ENCODE measurements around the gene DHX15. TPM values are rescaled to one million over a fixed set of nuclear protein-coding genes. Genes with fewer than 3 reads are reported as not detected.
"Not testable (repeated sequence)": the region's sequence is repeated elsewhere in the genome, so short reads cannot be mapped to it uniquely, and the experiment has no call there.

DHX15 gene
- total RNA-seq, 1 donor from 2014 or later, result 181 TPM

GRCh38 chr4:24511371-24512063, 72.8 kb downstream of the DHX15 start:
- FAIRE-seq, result no peak

DNA sequence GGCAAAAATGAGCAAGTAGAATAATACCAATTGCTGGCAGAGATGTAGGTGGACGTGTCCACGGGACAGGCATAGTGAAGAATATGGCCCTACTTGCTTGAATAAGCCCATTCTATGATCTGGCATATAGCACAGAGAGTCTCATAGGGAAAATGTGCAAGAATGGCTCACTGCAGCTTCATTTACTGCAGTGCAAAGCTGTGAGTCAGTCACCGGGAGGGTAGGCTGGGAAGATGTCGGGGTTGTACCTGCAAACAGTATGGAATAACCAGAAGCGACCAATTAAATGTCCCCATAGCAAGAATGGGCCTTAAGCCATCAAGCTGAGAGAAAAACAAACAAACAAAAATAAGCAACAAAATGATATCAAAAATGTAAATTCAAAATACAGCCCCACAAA, 74.3 kb downstream of the DHX15 start:
- Histone ChIP-seq H3K4me3 (ENCODE audit: low read depth, low read length) (no peak overlapping the region), H3K27me3 (ENCODE audit: control insufficient read depth, insufficient read depth, low read length) (no peaks in the 10 kb centered on the region), H3K36me3 (ENCODE audit: control insufficient read depth, insufficient read depth, low read length) (no peaks in the 10 kb centered on the region)
- no peak for TF ChIP-seq CTCF (IDR thresholded peaks at IDR 0.05; ENCODE audit: insufficient read depth, low read length, severe bottlenecking)
- DNase-seq (ENCODE audit: low read depth), result no peak
- FAIRE-seq, result no peak

More at GRCh38 chr4:24511371-24512063, 72.8 kb downstream of the DHX15 start:
- no peak for TF ChIP-seq CTCF (IDR thresholded peaks at IDR 0.05; ENCODE audit: insufficient read depth, low read length, severe bottlenecking)
- Histone ChIP-seq H3K27me3 (ENCODE audit: control insufficient read depth, insufficient read depth, low read length) (no peaks in the 10 kb centered on the region), H3K4me3 (ENCODE audit: low read depth, low read length) (no peak overlapping the region), H3K36me3 (ENCODE audit: control insufficient read depth, insufficient read depth, low read length) (no peaks in the 10 kb centered on the region)
- no peak for DNase-seq (ENCODE audit: low read depth)

- FAIRE-seq, result no peak
- no peaks in the 10 kb centered on the region for H3K27me3 ChIP-seq (ENCODE audit: control insufficient read depth, insufficient read depth, low read length)
- no peak for TF ChIP-seq CTCF (IDR thresholded peaks at IDR 0.05; ENCODE audit: insufficient read depth, low read length, severe bottlenecking)
- DNase-seq (ENCODE audit: low read depth), result no peak
- H3K4me3 ChIP-seq (ENCODE audit: low read depth, low read length), result no peak overlapping the region
- no peaks in the 10 kb centered on the region for H3K36me3 ChIP-seq (ENCODE audit: control insufficient read depth, insufficient read depth, low read length)
Measured at GRCh38 chr4:24508541-24508940, 75.8 kb downstream of the DHX15 start.

DNA sequence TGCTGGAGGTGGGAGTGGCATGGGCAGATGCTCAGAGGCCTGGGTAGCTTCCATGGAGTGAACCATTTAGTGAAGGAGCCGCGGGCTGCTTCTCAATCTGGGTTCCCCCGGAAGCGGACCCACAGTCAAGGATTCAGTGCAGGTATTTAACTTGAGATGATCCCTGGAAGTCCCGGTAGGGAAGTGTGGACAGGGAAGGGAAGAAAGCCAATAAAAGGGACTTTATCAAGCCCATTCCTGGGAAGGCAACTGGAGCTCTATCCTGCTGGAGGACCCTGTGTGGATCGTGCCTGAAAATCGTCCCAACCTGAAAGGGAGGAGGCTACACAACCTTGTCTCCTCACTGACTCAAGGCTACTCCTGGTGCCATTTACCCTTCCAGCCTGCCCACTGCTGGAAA, 76.9 kb downstream of the DHX15 start:
- no peak for TF ChIP-seq CTCF (IDR thresholded peaks at IDR 0.05; ENCODE audit: insufficient read depth, low read length, severe bottlenecking)
- DNase-seq (ENCODE audit: low read depth) (no peak), FAIRE-seq (no peak)
- Histone ChIP-seq H3K4me3 (ENCODE audit: low read depth, low read length) (no peak overlapping the region), H3K36me3 (ENCODE audit: control insufficient read depth, insufficient read depth, low read length) (no peaks in the 10 kb centered on the region), H3K27me3 (ENCODE audit: control insufficient read depth, insufficient read depth, low read length) (no peaks in the 10 kb centered on the region)

DNA sequence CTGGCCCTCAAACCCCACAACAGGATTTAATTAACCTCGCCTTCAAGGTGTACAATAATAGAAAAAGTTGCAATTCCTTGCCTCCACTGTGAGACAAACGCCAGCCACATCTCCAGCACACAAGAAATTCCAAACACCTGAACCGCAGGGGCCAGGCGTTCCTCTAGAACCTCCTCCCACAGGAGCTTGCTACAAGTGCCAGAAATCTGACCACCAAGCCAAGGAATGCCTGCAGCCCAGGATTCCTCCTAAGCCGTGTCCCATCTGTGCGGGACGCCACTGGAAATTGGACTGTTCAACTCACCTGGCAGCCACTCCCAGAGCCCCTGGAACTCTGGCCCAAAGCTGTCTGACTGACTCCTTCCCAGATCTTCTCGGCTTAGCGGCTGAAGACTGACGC, 81.3 kb downstream of the DHX15 start:
- FAIRE-seq; H3K4me3 ChIP-seq (ENCODE audit: low read depth, low read length); H3K27me3 ChIP-seq (ENCODE audit: control insufficient read depth, insufficient read depth, low read length); H3K36me3 ChIP-seq (ENCODE audit: control insufficient read depth, insufficient read depth, low read length); DNase-seq (ENCODE audit: low read depth): not testable (repeated sequence)

DNA sequence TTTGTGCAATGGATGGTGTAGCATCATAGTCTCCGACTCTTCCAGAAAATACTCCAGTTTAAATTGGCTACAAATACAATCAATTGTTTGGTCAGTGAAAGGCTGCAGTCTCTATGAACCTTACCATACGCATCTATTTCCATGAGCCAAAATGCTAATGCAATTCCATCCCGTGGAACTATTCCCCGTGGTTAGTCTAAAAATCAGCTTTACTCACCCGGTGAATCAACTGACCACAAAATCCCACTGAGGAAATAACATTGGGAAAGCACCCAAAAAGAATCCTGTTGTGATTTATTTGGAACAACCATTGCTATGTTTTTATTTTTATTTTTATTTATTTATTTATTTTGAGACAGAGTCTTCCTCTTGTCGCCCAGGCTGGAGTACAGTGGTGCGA, 87.1 kb downstream of the DHX15 start:
- DNase-seq (ENCODE audit: low read depth) (no peak), FAIRE-seq (no peak)
- Histone ChIP-seq H3K36me3 (ENCODE audit: control insufficient read depth, insufficient read depth, low read length) (no peaks in the 10 kb centered on the region), H3K4me3 (ENCODE audit: low read depth, low read length) (no peak overlapping the region), H3K27me3 (ENCODE audit: control insufficient read depth, insufficient read depth, low read length) (peaks cover 2% of the 10 kb centered on the region)
- no peak for TF ChIP-seq CTCF (IDR thresholded peaks at IDR 0.05; ENCODE audit: insufficient read depth, low read length, severe bottlenecking)
